Neuronal stem cell (in vitro differentiated cells): ENCODE measurements around the gene AMHR2.

ENCODE experiments used
- DNase-seq: peaks from one replicate; pipeline ENCODE4 v3.0.0-alpha.2; 2013; ENCODE audit warnings: low spot score
- H2AFZ ChIP-seq: one replicate; pipeline ENCODE4 v1.6.1; 2013; ENCODE audit warnings: mild to moderate bottlenecking, low read length, inconsistent platforms
- H2AK5ac ChIP-seq: 2 replicates; pipeline ENCODE4 v1.6.1; 2013; ENCODE audit warnings: low read depth, mild to moderate bottlenecking, inconsistent platforms, low read length, moderate library complexity, mixed read lengths
- H2BK120ac ChIP-seq: 2 replicates; pipeline ENCODE4 v1.6.1; 2013; ENCODE audit warnings: low read depth, mild to moderate bottlenecking, inconsistent platforms, low read length, moderate library complexity, mixed read lengths
- H2BK12ac ChIP-seq: one replicate; pipeline ENCODE4 v1.6.1; 2013; ENCODE audit warnings: low read length, inconsistent platforms
- H2BK15ac ChIP-seq: 2 replicates; pipeline ENCODE4 v1.6.1; 2013; ENCODE audit warnings: mild to moderate bottlenecking, low read length, inconsistent platforms, mixed read lengths
- H2BK5ac ChIP-seq: one replicate; pipeline ENCODE4 v1.6.1; 2013; ENCODE audit warnings: inconsistent platforms, mild to moderate bottlenecking, low read length, moderate library complexity
- H3K14ac ChIP-seq: one replicate; pipeline ENCODE4 v1.6.1; 2013; ENCODE audit warnings: low read length, inconsistent platforms
- H3K18ac ChIP-seq: 2 replicates; pipeline ENCODE4 v1.6.1; 2013; ENCODE audit warnings: low read length, inconsistent platforms
- H3K23ac ChIP-seq: 2 replicates; pipeline ENCODE4 v1.6.1; 2013; ENCODE audit warnings: low read depth, mild to moderate bottlenecking, mixed read lengths, low read length, inconsistent platforms; ENCODE audit not compliant: poor library complexity
- H3K27ac ChIP-seq: replicated peaks from 3 replicates; pipeline ENCODE4 v1.5.1; 2013; ENCODE audit warnings: low read length, inconsistent platforms
- H3K27me3 ChIP-seq, 3 experiments: 2 replicates each; pipeline ENCODE4 v1.6.1; 2013; ENCODE audit warnings: low read length in 3 of 3, mild to moderate bottlenecking in 2 of 3, inconsistent platforms in 1 of 3, low read depth in 1 of 3, mixed read lengths in 1 of 3, moderate library complexity in 1 of 3; ENCODE audit not compliant: control insufficient read depth in 3 of 3, insufficient read depth in 3 of 3
- H3K36me3 ChIP-seq, 2 donors: replicated peaks in 1 of 2; 2 replicates each; pipeline ENCODE4 v1.6.1; 2013; ENCODE audit warnings: low read length in 2 of 2; ENCODE audit not compliant: control insufficient read depth in 2 of 2, insufficient read depth in 2 of 2
- H3K4ac ChIP-seq: 2 replicates; pipeline ENCODE4 v1.6.1; 2013; ENCODE audit warnings: inconsistent platforms, mild to moderate bottlenecking, low read length, moderate library complexity
- H3K4me1 ChIP-seq, 2 donors: 1 replicate in 1 of 2; 2 replicates in 1 of 2; pipeline ENCODE4 v1.6.1; 2013; ENCODE audit warnings: low read length in 2 of 2, low read depth in 1 of 2; ENCODE audit not compliant: control insufficient read depth in 2 of 2, insufficient read depth in 1 of 2
- H3K4me2 ChIP-seq: one replicate; pipeline ENCODE4 v1.6.1; 2013; ENCODE audit warnings: mild to moderate bottlenecking, low read length, inconsistent platforms; ENCODE audit not compliant: insufficient read depth, poor library complexity, severe bottlenecking
- H3K4me3 ChIP-seq, 2 donors: 2 replicates each; pipeline ENCODE4 v1.5.1; 2013; ENCODE audit warnings: low read length in 2 of 2, mild to moderate bottlenecking in 2 of 2, inconsistent platforms in 1 of 2, moderate library complexity in 1 of 2
- H3K79me1 ChIP-seq: one replicate; pipeline ENCODE4 v1.6.1; 2013; ENCODE audit warnings: low read depth, mild to moderate bottlenecking, inconsistent platforms, low read length, moderate library complexity
- H3K9ac ChIP-seq: one replicate; pipeline ENCODE4 v1.6.1; 2013; ENCODE audit warnings: mild to moderate bottlenecking, low read depth, low read length, inconsistent platforms; ENCODE audit not compliant: poor library complexity
- H3K9me3 ChIP-seq, 2 donors: replicated peaks in 1 of 2; 2 replicates each; pipeline versions ENCODE3 to v1.6.1; 2013; ENCODE audit warnings: low read length in 2 of 2, mild to moderate bottlenecking in 2 of 2, inconsistent platforms in 1 of 2, low read depth in 1 of 2, mixed read lengths in 1 of 2, moderate library complexity in 1 of 2; ENCODE audit not compliant: control insufficient read depth in 2 of 2, insufficient read depth in 1 of 2
- H4K8ac ChIP-seq: one replicate; pipeline ENCODE4 v1.6.1; 2013; ENCODE audit warnings: low read depth, mild to moderate bottlenecking, inconsistent platforms, low read length, moderate library complexity
- H4K91ac ChIP-seq: one replicate; pipeline ENCODE4 v1.6.1; 2013; ENCODE audit warnings: low read length, low read depth, mild to moderate bottlenecking, inconsistent platforms; ENCODE audit not compliant: poor library complexity
- WGBS, 2 donors: extraction: QIAGEN DNeasy Blood & Tissue Kit; methylation state at CpG; one replicate each; pipeline ENCODE4 v1.1.7; 2013; ENCODE audit warnings: missing lambda C conversion rate in 2 of 2, mixed read lengths in 1 of 2; ENCODE audit not compliant: insufficient read length in 2 of 2, insufficient replicate concordance in 1 of 2; ENCODE audit errors: extremely low coverage in 2 of 2; 5-methylcytosine and 5-hydroxymethylcytosine counted together

Gene AMHR2

DNA sequence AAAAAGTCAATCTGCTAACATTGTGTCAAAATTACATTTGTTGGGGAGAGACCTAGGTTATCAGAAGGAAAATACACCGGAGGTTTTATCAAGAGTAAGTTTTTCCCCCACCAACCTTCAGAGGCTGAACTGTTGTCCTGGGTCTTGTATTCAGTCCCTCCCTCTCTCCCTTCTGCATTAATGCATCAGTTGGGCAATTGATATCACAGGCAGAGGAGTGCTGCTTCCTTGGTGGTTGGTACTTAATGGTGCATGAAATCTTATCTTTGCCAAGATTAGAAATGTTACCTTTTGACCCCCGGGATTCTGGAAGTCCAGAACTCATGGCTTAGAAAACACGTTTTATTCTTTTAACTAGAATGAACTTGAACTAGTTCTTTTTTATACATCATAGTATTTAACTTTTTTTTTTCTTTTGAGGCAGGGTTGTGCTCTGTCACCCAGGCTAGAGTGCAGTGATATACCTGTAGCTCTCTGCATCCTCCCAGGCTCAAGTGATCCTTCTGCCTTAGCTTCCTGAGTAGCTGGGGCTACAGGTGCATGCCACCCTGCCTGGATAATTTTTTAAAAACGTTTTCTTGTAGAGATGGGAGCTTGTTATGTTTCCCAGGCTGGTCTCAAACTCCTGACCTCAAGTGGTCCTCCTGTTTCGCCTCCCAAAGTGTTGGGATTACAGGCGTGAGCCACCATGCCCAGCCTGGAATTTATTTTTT is 33.2 kb downstream of the AMHR2 start:
- H2BK120ac ChIP-seq, result no peak overlapping the region
- H3K36me3 ChIP-seq, result peaks cover 52 to 89% of the 10 kb centered on the region in 2 donors
- no peak overlapping the region for H3K4me3 ChIP-seq
- H3K9me3 ChIP-seq, result peaks cover 0 to 2% of the 10 kb centered on the region in 2 donors
- no peak for DNase-seq
- no peaks in the 10 kb centered on the region for H3K27me3 ChIP-seq
- H3K4ac ChIP-seq, result no peak overlapping the region
- H3K4me2 ChIP-seq, result no peak overlapping the region
- no peak overlapping the region for H2AK5ac ChIP-seq
- WGBS, 2 donors, result no CpG with 5 or more reads among the region's 6 CpGs
- H2BK12ac ChIP-seq, result no peak overlapping the region
- H3K27ac ChIP-seq, result no peak overlapping the region
- H2BK5ac ChIP-seq, result no peak overlapping the region
- H4K8ac ChIP-seq, result no peak overlapping the region
- no peak overlapping the region for H3K9ac ChIP-seq
- H3K18ac ChIP-seq, result no peak overlapping the region
- H2AFZ ChIP-seq, result no peak overlapping the region
- H4K91ac ChIP-seq, result no peak overlapping the region
- no peak overlapping the region for H3K14ac ChIP-seq
- H2BK15ac ChIP-seq, result no peak overlapping the region
- H3K79me1 ChIP-seq, result no peaks in the 10 kb centered on the region
- H3K4me1 ChIP-seq, result peaks cover 7 to 16% of the 10 kb centered on the region in 2 donors
- no peak overlapping the region for H3K23ac ChIP-seq

DNA sequence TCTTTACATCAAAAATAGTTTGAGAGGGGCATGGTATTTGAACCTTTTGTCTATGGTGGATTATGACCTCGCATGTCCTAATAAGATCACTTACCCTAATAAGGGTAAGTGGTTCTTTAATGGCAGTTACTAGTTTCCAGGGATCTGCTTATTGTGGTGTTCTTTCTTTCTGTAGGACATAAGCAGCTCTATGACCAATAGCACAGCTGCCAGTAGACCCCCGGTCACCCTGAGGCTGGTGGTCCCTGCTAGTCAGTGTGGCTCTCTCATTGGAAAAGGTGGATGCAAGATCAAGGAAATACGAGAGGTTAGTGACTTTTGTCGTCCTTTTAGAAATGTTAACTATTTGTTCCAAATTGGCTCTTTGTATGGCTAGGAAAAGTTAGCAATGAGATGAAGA is 35.4 kb downstream of the AMHR2 start:
- peaks cover 68 to 100% of the 10 kb centered on the region in 2 donors for H3K36me3 ChIP-seq
- H4K8ac ChIP-seq, result no peak overlapping the region
- H3K9me3 ChIP-seq, result peaks cover 0 to 2% of the 10 kb centered on the region in 2 donors
- H3K18ac ChIP-seq, result no peak overlapping the region
- H3K4me1 ChIP-seq, result peaks cover 7 to 21% of the 10 kb centered on the region in 2 donors
- no peak overlapping the region for H3K9ac ChIP-seq
- no peak overlapping the region for H3K4ac ChIP-seq
- no peak overlapping the region for H3K23ac ChIP-seq
- no peak overlapping the region for H3K4me3 ChIP-seq
- no peak overlapping the region for H2BK12ac ChIP-seq
- WGBS, 2 donors, result no CpG with 5 or more reads among the region's 4 CpGs
- no peak overlapping the region for H2AK5ac ChIP-seq
- DNase-seq, result no peak
- no peak overlapping the region for H3K4me2 ChIP-seq
- H2BK120ac ChIP-seq, result no peak overlapping the region
- H2AFZ ChIP-seq, result no peak overlapping the region
- no peak overlapping the region for H2BK15ac ChIP-seq
- H3K27me3 ChIP-seq, result no peaks in the 10 kb centered on the region
- H4K91ac ChIP-seq, result no peak overlapping the region
- no peak overlapping the region for H3K14ac ChIP-seq
- no peak overlapping the region for H3K27ac ChIP-seq
- no peaks in the 10 kb centered on the region for H3K79me1 ChIP-seq
- no peak overlapping the region for H2BK5ac ChIP-seq

DNA sequence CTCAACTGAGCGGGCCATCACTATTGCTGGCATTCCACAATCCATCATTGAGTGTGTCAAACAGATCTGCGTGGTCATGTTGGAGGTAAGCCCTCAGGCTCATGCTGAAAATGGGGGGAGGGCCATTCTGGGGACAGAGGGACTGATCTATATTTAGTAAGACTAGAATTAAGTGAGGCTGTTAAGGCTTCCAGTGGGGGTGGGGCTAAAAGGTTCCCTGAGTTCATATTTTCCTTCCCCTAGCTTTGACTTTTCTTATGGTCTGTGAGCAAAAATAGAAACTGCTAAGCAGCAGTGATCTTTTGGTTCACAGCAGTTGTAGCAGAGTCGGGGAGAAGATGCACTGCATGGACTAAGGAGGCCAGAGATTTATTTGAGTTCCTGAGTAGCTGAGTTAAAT is 37.4 kb downstream of the AMHR2 start:
- no CpG with 5 or more reads among the region's 3 CpGs for WGBS, 2 donors
- H3K4me3 ChIP-seq, result no peak overlapping the region
- no peak overlapping the region for H3K4me2 ChIP-seq
- no peak overlapping the region for H2BK5ac ChIP-seq
- no peak overlapping the region for H3K9ac ChIP-seq
- no peak overlapping the region for H2AK5ac ChIP-seq
- H3K14ac ChIP-seq, result no peak overlapping the region
- no peak overlapping the region for H2BK15ac ChIP-seq
- no peak overlapping the region for H4K8ac ChIP-seq
- H3K27me3 ChIP-seq, result no peaks in the 10 kb centered on the region
- H3K18ac ChIP-seq, result no peak overlapping the region
- H3K4me1 ChIP-seq, result peaks cover 0 to 21% of the 10 kb centered on the region in 2 donors
- H3K36me3 ChIP-seq, result peaks cover 68 to 100% of the 10 kb centered on the region in 2 donors
- H3K27ac ChIP-seq, result peak overlapping the region; percentile 26
- H3K4ac ChIP-seq, result no peak overlapping the region
- no peaks in the 10 kb centered on the region for H3K9me3 ChIP-seq
- no peak overlapping the region for H4K91ac ChIP-seq
- no peak overlapping the region for H3K23ac ChIP-seq
- no peak overlapping the region for H2AFZ ChIP-seq
- no peak for DNase-seq
- no peak overlapping the region for H2BK120ac ChIP-seq
- H3K79me1 ChIP-seq, result peaks cover 4% of the 10 kb centered on the region
- no peak overlapping the region for H2BK12ac ChIP-seq

DNA sequence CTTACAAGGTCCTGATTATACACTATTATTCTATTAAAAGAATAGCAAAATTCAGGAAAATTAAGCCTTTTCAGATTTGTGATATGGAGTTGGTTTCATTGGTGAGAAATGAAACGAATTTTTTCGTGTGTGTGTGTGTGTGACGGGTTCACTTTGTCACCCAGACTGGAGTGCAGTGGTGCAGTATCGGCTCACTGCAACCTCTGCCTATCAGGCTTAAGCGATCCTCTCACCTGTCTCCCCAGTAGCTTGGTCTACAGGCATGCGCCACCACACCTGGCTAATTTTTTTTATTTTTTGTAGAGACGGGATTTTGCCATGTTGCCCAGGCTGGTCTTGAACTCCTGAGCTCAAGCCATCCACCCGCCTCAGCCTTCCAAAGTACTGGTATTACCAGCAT is 37.9 kb downstream of the AMHR2 start:
- H2AFZ ChIP-seq, result no peak overlapping the region
- H2BK12ac ChIP-seq, result no peak overlapping the region
- no peak overlapping the region for H2BK15ac ChIP-seq
- no peak overlapping the region for H2BK120ac ChIP-seq
- no peak for DNase-seq
- no peak overlapping the region for H3K14ac ChIP-seq
- peaks cover 0 to 21% of the 10 kb centered on the region in 2 donors for H3K4me1 ChIP-seq
- no peaks in the 10 kb centered on the region for H3K27me3 ChIP-seq
- H3K9ac ChIP-seq, result no peak overlapping the region
- no peak overlapping the region for H3K27ac ChIP-seq
- H4K8ac ChIP-seq, result no peak overlapping the region
- no peak overlapping the region for H3K4me2 ChIP-seq
- no peaks in the 10 kb centered on the region for H3K9me3 ChIP-seq
- H3K79me1 ChIP-seq, result peaks cover 4% of the 10 kb centered on the region
- H2AK5ac ChIP-seq, result no peak overlapping the region
- peaks cover 70 to 100% of the 10 kb centered on the region in 2 donors for H3K36me3 ChIP-seq
- no peak overlapping the region for H3K23ac ChIP-seq
- no peak overlapping the region for H3K18ac ChIP-seq
- no peak overlapping the region for H4K91ac ChIP-seq
- 100% methylated on average over 2 of the region's 8 CpGs; no CpG with 5 or more reads in 1 of the 2 donors for WGBS, 2 donors
- no peak overlapping the region for H2BK5ac ChIP-seq
- no peak overlapping the region for H3K4ac ChIP-seq
- H3K4me3 ChIP-seq, result no peak overlapping the region
